GM18511 (cell line): ENCODE results near the gene ALPK3.
"Not testable (repeated sequence)": the region's sequence is repeated elsewhere in the genome, so short reads cannot be mapped to it uniquely, and the experiment has no call there.

ENCODE experiments used
- ATAC-seq: cut with Tn5 transposase; IDR thresholded peaks from one replicate; pipeline ENCODE4 v1.9.1; 2021; ENCODE audit warnings: mild to moderate bottlenecking, moderate library complexity; ENCODE audit not compliant: unreplicated experiment

ALPK3 gene

GRCh38 chr15:84844964-84845363 is 27.8 kb downstream of the ALPK3 start:
- ATAC-seq, result no peak

GRCh38 chr15:84845631-84846030 is 28.5 kb downstream of the ALPK3 start:
- ATAC-seq, result not testable (repeated sequence)

- no peak for ATAC-seq
Measured at GRCh38 chr15:84846269-84846668, 29.1 kb downstream of the ALPK3 start.

- ATAC-seq, result no peak
Measured at GRCh38 chr15:84847382-84847781, 30.2 kb downstream of the ALPK3 start.

- no peak for ATAC-seq
Measured at GRCh38 chr15:84852212-84852611, 35.1 kb downstream of the ALPK3 start.

GRCh38 chr15:84855136-84855535 is 38.0 kb downstream of the ALPK3 start:
- ATAC-seq, result no peak

GRCh38 chr15:84855765-84856164 is 38.6 kb downstream of the ALPK3 start:
- ATAC-seq, result no peak

GRCh38 chr15:84856731-84857417 is 39.7 kb downstream of the ALPK3 start:
- no peak for ATAC-seq

- ATAC-seq, result no peak
Measured at GRCh38 chr15:84857418-84858004, 40.4 kb downstream of the ALPK3 start.

- ATAC-seq, result no peak
Measured at GRCh38 chr15:84858231-84858630, 41.1 kb downstream of the ALPK3 start.

GRCh38 chr15:84859144-84859543 is 42.0 kb downstream of the ALPK3 start:
- no peak for ATAC-seq

- no peak for ATAC-seq
Measured at GRCh38 chr15:84859651-84860050, 42.5 kb downstream of the ALPK3 start.

- no peak for ATAC-seq
Measured at GRCh38 chr15:84861781-84862180, 44.6 kb downstream of the ALPK3 start.

GRCh38 chr15:84862214-84862975 is 45.2 kb downstream of the ALPK3 start:
- ATAC-seq, result no peak

GRCh38 chr15:84863565-84864443 is 46.6 kb downstream of the ALPK3 start:
- no peak for ATAC-seq

- no peak for ATAC-seq
Measured at GRCh38 chr15:84864444-84864795, 47.3 kb downstream of the ALPK3 start.

- no peak for ATAC-seq
Measured at GRCh38 chr15:84865074-84865569, 48.0 kb downstream of the ALPK3 start.

- no peak for ATAC-seq
Measured at GRCh38 chr15:84868037-84868880, 51.1 kb downstream of the ALPK3 start.

- no peak for ATAC-seq
Measured at GRCh38 chr15:84869510-84869909, 52.4 kb downstream of the ALPK3 start.

GRCh38 chr15:84871428-84871985 is 54.4 kb downstream of the ALPK3 start:
- ATAC-seq, result no peak
